Stimulated activated naive CD8-positive, alpha-beta T cell treated with anti-CD3 and anti-CD28 coated beads, Interleukin-15, Interleukin-2, amounts not matched to agents 100 U/mL and 50 U/mL, for 24 hours (primary cell): ENCODE measurements around the gene GAS2L3.
"Not testable (repeated sequence)": the region's sequence is repeated elsewhere in the genome, so short reads cannot be mapped to it uniquely, and the experiment has no call there.

Experiments
- ATAC-seq: fragments of 150-1000 bp; cut with Tn5 transposase; one replicate; pipeline ENCODE4 v1.10.0; 2021
- DNase-seq: peaks from one replicate; pipeline ENCODE4 v3.0.0; 2021

GAS2L3 gene

DNA sequence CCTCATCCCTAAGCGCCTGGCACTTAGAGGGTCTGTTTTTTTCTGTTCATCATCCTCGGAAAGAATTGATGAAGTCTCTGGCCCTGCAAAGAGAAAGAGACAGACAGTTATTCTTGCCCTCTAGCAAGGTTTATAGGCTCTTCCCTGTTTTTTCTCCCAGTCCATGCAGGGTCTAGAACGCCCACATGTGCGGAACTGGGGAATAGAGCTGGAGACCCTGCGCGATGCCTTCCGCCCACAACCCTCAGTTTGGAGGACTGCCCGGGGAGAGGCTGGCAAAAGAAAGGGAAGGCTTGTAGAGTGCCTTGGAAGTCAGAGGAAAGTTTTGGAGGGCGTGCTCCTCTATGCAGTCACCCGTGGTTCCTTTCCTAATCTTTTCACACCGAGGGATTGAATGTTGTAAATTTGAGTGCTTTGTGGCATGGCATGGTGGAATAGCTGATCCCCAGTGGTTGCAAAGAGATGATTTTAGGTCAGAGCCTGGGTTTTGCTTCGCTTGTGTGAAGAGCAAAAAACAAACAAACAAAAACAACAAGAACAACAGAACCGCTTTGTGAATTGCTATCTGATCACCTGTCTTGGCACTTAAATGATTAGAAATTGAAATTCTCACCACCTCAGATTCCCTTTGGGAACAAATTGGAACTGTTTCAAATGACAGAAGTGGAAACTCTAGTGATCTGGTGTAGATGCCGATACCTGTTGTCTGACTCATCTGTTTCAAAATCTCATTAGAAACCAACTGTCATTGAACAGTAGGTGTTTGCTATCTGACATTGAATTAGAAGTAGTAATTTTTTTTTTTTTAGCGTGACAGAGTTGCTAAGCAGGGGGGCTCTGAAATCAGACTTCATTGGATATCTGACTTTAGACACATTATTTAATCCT, 947 bp downstream of the GAS2L3 start:
- no peak for DNase-seq

DNA sequence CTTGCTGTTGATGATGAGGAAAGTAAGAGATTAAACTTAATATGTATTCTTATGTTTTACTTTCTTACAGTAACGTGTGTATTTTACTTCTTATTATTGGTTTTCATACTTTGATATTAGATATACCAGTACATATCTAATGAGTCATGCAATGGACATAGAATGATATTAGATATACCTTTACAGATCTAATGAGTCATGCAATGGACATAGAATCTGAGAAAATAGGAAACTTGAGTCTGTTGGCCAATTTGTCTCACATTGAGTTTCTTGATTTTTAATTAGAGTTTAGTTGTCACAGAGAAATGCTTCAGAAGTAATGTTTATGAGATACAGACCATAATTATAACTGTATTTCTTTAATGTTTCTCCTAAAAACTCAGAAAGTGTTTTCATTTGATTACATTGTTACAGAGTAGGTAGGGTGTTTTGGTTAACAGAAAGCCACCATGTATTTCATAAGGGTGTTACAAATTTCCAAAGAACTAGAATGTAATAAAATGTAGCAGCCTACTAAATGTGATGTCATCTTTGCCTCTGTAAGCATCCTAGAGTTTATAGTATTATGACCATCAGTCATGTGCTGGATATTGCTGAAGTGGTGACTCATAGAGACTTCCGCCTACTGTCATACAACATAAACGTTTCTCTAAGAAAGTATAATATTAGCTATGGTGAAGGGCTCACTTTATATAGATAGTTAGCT, 3.0 kb downstream of the GAS2L3 start:
- ATAC-seq (no peak), DNase-seq (no peak)

More for the DNA sequence above, 947 bp downstream of the GAS2L3 start:
- ATAC-seq = no peak

DNA sequence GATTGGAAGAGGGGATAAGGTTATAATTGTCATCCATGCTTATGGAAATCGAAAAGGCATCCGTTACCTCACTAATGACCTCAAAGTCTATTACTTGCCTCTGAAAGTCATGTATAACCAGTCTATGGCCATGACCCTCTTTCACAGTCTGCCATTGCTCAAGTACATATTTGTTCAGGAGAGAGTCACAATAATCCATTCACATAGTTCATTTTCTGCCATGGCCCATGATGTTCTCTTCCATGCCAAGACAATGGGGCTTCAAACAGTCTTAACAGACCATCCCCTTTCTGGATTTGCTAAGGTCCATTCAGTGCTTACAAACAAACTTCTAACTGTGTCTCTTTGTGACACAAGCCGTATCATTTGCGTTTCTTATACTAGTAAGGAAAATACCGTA, 5.4 kb downstream of the GAS2L3 start:
- no peak for DNase-seq
- ATAC-seq = no peak

DNA sequence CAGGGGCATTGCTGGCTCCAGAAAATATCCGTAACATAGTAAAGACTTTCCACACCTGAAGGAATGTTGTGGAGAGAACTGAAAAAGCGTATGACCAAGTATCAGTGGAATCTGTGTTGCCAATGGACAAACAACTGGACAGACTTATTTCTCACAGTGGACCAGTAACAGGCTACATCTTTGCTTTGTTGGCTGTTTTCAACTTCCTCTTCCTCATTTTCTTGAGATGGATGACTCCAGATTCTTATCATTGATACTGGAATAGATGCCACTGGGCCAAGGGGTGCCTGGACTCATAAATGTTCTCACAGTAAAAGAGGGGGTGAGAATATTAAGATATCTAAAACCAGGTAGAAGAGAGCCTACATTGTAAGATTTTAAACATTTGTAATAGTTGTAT, 6.4 kb downstream of the GAS2L3 start:
- ATAC-seq = no peak
- DNase-seq = no peak

DNA sequence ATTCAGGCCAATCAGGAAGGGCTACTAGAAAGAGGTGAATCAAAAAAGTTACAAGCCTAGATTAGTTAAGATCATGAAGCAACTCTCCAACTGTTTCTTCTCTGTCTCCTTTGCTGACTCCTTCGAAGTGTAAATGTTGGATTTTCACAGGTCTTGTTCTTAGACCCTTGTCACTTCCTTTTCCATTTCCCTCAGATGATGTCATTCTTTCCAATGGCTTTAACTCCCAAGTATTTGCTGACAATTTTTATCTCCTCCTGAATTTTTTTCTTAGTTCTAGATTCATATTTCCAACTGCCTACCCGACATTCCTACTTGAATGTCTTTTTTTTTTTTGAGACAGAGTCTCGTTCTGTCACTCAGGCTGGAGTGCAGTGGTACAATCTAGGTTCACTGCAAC, 10.8 kb downstream of the GAS2L3 start:
- DNase-seq (no peak), ATAC-seq (no peak)

DNA sequence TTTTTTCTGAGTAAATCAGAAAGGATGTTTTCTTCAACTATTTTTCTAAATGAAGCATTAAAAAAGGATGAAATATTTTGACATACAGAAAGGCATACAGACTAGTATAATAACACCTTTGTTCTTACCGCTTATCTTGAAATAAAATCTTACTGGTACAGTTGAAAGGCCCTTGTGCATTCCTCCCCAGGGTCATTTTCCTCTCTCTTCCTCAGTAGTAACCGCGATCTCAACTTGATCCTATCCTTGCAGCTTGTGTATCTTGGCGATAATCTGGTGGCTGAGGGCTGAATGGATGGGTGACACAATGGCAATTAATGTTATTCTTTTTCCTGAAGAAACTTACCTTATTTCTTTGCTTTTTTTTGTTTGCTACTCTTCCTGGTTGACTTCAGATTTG, 18.5 kb downstream of the GAS2L3 start:
- ATAC-seq (no peak), DNase-seq (no peak)

DNA sequence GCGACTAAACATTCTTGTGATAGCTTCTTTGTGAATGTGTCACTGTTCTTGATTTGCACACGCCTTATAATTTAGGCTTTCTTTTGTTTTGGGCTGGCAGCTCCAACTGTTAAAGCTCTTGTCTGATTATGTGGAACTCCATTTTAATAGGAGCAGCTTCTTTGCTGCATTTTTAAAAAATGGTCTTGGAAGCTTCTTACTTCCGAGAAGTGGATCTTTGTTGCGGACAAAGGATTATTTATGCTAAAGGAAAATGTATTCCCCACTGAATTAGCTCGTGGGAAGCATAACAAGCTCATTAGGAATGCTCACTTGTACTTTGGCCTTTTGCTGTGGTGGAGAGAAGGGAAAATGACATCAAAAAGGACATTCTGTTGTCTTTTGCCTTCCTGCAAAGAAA, 20.0 kb downstream of the GAS2L3 start:
- ATAC-seq (no peak), DNase-seq (no peak)

DNA sequence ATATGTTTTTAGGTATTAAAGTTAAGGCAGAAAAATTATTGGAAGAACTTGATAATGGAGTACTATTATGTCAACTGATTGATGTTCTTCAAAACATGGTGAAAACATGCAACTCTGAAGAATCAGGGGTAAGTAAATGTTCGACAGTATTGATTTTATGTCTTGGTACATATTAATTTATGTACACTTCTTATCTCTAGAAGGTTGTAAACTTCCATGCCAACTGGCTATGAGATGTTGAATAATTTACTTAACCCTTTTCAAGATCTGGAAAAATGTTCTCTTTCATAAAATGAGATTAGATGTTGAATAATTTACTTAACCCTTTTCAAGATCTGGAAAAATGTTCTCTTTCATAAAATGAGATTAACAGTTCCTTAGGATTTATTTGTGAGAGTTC, 28.1 kb downstream of the GAS2L3 start:
- no peak for ATAC-seq
- DNase-seq = no peak

DNA sequence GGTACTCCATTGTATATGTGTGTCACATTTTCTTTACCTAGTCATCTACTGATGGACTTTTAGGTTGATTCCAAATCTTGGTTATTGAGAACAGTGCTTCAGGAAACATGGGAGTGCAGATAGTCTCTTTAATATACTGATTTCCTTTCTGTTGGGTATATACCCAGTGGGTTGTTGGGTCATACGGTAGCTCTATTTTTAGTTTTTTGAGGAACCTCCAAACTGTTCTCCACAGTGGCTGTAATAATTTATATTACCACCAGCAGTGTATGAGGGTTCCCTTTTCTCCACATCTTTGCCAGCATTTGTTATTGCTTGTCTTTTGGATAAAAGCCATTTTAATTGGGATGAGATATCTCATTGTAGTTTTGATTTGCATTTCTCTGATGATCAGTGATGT, 29.5 kb downstream of the GAS2L3 start:
- ATAC-seq, DNase-seq: not testable (repeated sequence)

DNA sequence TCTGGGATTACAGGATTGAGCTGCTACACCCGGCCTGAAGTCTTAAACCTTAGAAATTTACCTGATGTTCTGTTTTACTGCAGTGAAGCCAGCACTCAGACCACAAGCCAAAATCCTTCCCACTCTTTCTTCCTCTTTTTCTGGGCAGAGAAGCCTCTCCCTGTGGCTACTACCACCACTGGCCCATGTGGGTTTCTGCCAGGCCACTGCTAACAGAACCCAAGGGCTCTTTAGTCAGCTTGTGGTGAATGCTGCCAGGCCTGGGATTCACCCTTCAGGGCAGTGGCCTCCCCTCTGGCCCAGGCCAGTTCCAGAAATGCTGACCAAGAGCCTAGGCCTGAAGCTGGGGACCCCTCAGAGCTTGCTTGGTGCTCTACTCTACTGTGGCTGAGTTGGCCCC, 35.3 kb downstream of the GAS2L3 start:
- no peak for DNase-seq
- no peak for ATAC-seq

DNA sequence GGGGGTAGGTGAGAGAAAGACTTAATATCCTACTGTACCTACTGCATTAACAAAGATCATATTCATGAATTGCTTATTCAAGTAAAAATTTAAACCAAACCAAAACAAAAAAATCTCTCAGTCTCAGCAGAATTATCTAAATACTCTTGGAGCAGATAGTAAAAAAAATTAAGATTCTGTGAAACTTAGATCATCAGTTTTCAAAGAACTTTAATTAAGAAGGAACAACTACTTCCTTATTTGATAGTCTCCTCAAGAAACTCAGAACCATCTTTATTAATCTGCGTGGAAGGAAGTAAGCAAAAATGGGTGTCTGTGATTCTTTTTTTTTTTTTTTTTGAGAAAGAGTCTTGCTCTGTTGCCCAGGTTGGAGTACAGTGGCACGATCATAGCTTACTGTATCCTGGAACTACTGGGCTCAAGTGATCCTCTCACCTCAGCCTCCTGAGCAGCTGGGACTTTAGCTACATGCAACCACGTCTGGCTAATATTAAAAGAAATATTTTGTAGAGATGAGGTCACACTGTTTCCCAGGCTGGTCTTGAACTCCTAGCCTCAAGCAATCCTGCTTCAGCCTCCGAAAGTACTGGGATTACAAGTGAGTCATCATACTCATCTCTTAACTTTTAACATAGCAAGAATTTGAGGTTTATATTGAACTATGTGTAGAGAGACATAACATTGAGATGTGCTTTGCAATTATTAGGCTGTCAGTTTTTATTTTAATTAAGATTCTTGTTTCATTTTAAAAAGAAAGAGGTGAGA, 37.4 kb downstream of the GAS2L3 start:
- no peak for DNase-seq
- no peak for ATAC-seq

DNA sequence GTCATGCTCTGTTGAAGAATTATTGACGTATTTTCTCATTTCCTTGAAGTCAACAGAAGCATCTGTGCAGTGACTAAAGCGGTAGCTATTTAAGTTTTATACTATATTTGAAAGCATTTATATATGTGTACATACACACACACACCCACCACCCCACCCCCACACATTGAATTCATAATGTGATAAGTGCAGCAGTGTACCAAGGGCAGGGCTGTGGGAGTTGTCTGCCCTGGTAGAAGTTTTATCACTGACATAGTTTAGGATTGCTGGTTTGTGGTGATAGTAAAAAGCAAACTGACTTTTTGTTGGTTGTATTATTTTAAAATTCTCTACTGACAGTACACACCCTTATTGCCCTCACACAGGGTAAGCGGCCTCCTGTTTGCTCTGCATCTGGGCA, 39.1 kb downstream of the GAS2L3 start:
- ATAC-seq = no peak

DNA sequence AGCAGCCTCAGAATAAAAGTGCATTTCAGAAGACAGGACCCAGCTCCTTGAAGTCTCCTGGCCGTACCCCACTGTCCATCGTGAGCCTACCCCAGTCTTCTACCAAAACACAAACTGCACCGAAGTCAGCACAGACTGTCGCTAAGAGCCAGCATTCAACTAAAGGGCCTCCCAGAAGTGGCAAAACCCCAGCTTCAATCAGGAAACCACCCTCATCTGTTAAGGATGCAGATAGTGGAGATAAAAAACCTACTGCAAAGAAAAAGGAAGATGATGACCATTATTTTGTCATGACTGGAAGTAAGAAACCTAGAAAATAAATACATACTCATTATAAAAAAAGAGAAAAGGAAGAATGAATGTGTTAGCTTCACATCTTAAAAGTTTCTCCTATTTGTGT, 51.1 kb downstream of the GAS2L3 start:
- DNase-seq = no peak
- no peak for ATAC-seq

More for the DNA sequence above, 39.1 kb downstream of the GAS2L3 start:
- DNase-seq = no peak

DNA sequence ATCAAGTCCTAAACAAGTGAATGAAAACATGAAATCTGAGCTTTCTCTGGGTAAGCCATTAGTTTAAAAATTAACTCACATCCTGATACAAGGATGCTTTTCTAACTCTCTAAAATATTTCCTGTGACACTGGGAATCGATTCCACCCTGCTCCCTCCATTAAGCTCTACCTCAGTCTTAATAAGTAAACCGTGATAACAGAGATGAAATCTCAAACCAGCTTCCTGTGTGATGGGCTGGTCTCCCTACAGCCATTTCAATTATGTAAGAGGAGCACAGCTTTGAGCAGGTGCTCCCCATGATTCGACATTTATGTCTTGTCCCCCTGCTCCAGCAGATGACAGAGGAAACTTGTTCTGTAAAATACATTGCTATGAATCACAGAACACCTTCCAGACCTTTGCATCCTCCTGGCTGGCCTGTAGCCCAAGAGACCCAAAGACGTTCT, 59.0 kb downstream of the GAS2L3 start:
- no peak for ATAC-seq
- no peak for DNase-seq

DNA sequence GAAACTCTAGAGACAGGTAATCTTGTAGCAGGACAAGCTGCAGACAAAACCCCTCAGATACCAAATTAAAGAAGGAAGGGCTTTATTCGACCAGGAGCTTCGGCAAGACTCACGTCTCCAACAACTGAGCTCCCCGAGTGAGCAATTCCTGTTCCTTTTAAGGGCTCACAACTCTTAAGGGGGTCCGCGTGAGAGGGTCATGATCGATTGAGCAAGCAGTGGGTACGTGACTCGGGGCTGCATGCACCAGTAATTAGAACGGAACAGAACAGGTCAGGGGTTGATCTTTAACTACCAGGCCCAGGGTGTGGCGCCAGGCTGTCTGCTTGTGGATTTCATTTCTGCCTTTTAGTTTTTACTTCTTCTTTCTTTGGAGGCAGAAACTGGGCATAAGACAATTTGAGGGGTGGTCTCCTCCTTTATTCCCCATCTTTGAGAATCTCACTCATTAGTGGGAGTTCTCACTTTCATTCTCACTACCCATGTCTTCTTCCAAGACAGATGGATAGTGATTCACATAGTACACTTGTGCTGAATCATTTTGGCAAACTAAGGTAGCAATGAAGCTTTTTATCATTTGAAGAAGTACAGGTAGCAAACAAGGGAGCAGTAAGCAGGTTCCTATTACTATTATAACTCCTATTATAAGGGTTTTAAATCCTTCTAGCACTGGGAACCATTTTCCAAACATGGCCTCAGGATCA, 59.8 kb downstream of the GAS2L3 start:
- ATAC-seq, DNase-seq: not testable (repeated sequence)

DNA sequence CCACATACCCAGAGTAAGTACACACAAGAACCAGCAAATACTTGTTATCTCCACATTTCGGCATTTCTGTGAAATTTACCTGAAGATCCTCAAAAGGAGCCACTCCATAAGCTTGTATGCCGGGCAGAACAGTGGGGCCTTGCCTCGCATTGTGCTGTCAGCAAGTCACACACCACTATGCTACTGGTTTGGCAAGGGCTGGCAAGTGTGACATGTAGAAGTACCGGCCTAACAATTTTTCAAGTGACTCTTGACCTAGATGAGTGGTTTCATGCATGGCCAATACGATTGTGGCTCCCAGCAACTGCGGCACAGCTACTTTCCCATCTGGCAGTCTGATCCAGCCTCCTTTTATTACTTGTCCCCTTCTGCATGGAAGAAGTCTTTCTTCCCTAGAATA, 69.8 kb downstream of the GAS2L3 start:
- ATAC-seq = no peak
- no peak for DNase-seq

DNA sequence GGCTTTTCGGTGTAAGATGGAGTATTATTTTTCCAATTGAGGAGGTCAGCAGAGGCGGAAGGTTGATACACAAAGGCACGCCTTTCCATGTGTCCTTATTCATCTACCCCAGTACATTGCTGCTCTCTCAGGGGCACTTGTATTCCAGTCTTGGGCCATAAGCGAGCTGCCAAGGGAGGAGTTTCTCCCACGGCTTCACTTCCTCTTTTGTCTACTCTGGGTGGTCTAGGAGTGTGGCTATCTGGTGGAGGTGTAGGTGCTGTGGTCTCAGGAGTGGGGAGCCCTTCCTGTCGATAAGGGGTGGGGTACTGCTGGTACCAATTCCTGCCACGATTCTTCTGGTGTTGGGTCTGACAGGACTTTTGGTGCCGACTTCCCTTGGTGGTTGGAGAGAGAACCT, 73.4 kb downstream of the GAS2L3 start:
- no peak for DNase-seq

DNA sequence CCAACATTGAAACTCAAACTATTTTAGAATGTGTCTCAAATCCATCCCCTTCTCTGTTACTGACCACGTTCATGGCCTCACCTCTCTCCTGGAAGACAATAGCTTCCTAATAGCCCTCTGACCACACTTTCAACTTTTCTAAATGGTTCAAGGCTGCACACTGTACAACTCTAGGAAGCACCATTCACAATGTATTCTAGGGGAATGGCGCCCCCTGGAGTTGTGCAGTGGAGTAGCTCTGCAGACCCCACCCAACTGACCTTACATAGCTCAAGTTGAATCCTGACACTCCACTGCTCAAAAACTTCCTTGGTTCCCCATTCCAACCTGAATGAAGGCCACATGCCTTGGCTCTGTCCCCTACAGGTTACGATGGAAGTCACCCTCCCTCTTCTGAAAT, 77.6 kb downstream of the GAS2L3 start:
- DNase-seq = no peak

More for the DNA sequence above, 73.4 kb downstream of the GAS2L3 start:
- no peak for ATAC-seq

DNA sequence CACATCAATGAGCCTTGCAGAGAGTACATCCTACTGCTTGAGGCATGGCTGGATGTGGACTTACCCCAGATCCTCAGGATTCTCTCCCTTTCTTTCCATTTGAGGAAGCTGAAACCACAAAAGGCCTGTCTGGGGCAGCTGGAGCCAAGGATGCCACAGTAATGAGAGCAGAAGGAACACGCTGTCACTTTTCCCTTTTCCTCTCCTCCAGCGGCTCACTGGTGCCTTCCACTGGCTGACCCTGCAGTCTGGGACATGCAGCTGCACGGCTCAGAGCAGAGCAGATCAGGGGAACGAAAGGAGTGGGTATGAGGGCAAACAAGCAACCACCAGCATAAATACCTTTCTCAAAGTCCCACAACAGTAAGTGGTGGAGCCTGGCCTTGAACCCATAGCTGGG, 78.2 kb downstream of the GAS2L3 start:
- DNase-seq (no peak), ATAC-seq (no peak)

More for the DNA sequence above, 77.6 kb downstream of the GAS2L3 start:
- ATAC-seq = no peak

DNA sequence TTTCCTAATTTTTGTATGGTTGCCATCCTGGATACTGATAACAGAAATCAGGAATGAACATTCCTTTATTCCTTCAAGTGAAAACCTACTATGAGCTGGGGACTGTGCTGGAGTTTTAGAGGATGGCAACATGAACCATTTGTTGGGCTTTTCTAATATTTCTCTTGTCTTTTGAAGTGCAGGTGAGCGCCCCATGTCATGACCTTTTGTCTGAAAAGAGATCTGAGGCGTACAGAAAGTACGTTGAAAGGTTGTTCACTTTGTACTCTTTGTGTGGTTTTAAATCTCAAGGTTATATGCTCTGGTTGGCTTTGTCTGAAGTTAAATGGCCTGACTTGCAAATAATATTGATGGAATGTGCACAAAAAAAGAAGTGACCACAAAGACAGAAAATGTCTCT, 79.0 kb downstream of the GAS2L3 start:
- ATAC-seq (no peak), DNase-seq (no peak)

DNA sequence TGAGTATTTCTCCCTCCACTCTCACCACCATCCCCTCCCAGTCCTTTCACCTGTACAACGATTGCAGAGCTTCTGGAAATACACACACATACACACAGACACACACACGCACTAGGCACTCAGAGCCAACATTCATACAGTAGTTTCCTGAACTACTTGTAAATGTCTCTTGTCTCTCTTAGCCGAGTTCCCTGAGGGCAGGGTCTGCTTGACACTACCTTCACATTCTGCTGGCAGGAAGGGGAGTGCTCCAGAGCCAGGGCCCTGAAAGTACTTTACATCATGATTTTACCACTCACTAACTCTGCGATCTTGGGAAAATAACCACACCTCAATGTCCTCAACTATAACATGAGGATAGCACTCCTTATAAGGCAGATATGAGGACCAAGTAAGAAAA, 82.7 kb downstream of the GAS2L3 start:
- DNase-seq (no peak), ATAC-seq (no peak)

DNA sequence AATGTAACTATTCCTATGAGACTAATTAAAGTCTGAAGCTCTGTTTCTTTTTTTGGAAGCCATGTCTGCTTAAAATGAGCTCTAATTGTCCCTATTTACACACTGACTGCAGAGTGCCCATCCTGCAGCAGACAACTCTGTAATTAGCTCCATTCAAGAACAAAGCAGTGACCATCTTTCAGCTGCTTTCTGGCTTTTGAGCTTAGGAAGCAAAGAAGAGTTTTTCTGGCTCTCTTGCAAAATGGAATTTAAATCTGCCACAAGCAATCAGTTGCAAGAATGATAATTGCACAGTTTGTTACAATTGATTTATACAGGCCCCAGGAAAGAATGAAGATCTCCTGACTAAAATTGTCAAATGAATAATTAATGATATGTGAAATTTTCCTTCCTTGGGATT, 83.4 kb downstream of the GAS2L3 start:
- no peak for ATAC-seq
- no peak for DNase-seq
